Naive thymus-derived CD8-positive, alpha-beta T cell (primary cell): Measurements from ENCODE around the gene CDKAL1. TPM values are rescaled to one million over a fixed set of nuclear protein-coding genes. Genes with fewer than 3 reads are reported as not detected.
A peak's percentile ranks its signal among the peaks of the same experiment; 100 is the strongest.
"Not testable (repeated sequence)": the region's sequence is repeated elsewhere in the genome, so short reads cannot be mapped to it uniquely, and the experiment has no call there.

Source experiments
- ATAC-seq, 2 donors: fragments of 150-1000 bp; cut with Tn5 transposase in 1 of 2; sonication (Bioruptor Pico), chemical (Tn5 transposase) in 1 of 2; 1 replicate in 1 of 2; 2 replicates in 1 of 2; pipeline ENCODE4 v1.10.0; 2021; ENCODE audit warnings: mild to moderate bottlenecking in 2 of 2, moderate library complexity in 2 of 2
- POLR2A ChIA-PET: fragments of 350-600 bp; sonication (Branson Sonifier 250); formaldehyde crosslinking; loops from one replicate; lab custom pipeline; 2021; ENCODE audit warnings: antibody characterized with exemption; lab: Charles Lee
- DNase-seq, 10 donors: peaks; one replicate each; pipeline versions ENCODE4 v3.0.0 to v3.0.0-alpha.2; 2020 to 2022
- H3K27ac Mint-ChIP-seq, 10 donors: one replicate each; pipeline ENCODE4 v1.8.0; 2020 to 2022; ENCODE audit warnings: mild to moderate bottlenecking in 10 of 10, mixed read lengths in 10 of 10, moderate library complexity in 4 of 10, inconsistent platforms in 1 of 10
- H3K27me3 Mint-ChIP-seq, 5 donors: one replicate each; pipeline ENCODE4 v1.8.0; 2021 to 2022; ENCODE audit warnings: mixed read lengths in 5 of 5
- H3K36me3 Mint-ChIP-seq, 3 donors: one replicate each; pipeline ENCODE4 v1.8.0; 2020 to 2022; ENCODE audit warnings: mixed read lengths in 3 of 3, mild to moderate bottlenecking in 2 of 3, inconsistent platforms in 1 of 3
- H3K4me1 Mint-ChIP-seq, 4 donors: one replicate each; pipeline ENCODE4 v1.8.0; 2021 to 2022; ENCODE audit warnings: mixed read lengths in 4 of 4
- H3K4me3 Mint-ChIP-seq, 10 donors: one replicate each; pipeline ENCODE4 v1.8.0; 2020 to 2022; ENCODE audit warnings: mild to moderate bottlenecking in 10 of 10, mixed read lengths in 10 of 10, moderate library complexity in 6 of 10, inconsistent platforms in 1 of 10
- H3K9me3 Mint-ChIP-seq, 9 donors: one replicate each; pipeline ENCODE4 v1.8.0; 2020 to 2022; ENCODE audit warnings: mixed read lengths in 9 of 9, mild to moderate bottlenecking in 3 of 9, inconsistent platforms in 1 of 9, moderate library complexity in 1 of 9
- polyA plus RNA-seq, 3 donors: library from polyadenylated mRNA; unstranded; fragments of 300-500 nt; fragmentation: Illumina TruSeq; gene quantifications; one replicate each; pipeline ENCODE4 v1.2.3, GENCODE V29; 2021
- total RNA-seq, 8 experiments: library from RNA in 2 of 8; stranded (reverse) in 2 of 8; gene quantifications; one replicate each; pipeline ENCODE4 v1.2.3 and lab custom pipeline; 2021 to 2026

The CDKAL1 gene
- total and polyA plus RNA-seq, 5 experiments from 2014 or later, result 21.5 to 36.7 (median 29.1) TPM

GRCh38 chr6:20577173-20577688 lies 43.0 kb downstream of the CDKAL1 start:
- Mint-ChIP-seq H3K36me3 (peaks cover 0 to 59% (median 10%) of the 10 kb centered on the region in 3 donors), H3K27me3 (no peaks in the 10 kb centered on the region), H3K9me3 (no peaks in the 10 kb centered on the region), H3K27ac (no peak overlapping the region), H3K4me1 (peaks cover 0 to 14% (median 5%) of the 10 kb centered on the region in 4 donors), H3K4me3 (no peak overlapping the region)
- POLR2A ChIA-PET, result interaction anchor here (1.2 kb wide), 1 partner anchor 13 kb away, joined by 3 read pairs; no protein-coding TSS in a partner anchor
- DNase-seq (no peak), ATAC-seq (no peak)

GRCh38 chr6:20581070-20581469 lies 46.8 kb downstream of the CDKAL1 start:
- POLR2A ChIA-PET, result no interaction called here
- peaks cover 9 to 74% (median 18%) of the 10 kb centered on the region in 3 donors for H3K36me3 Mint-ChIP-seq

GRCh38 chr6:20582586-20583443 lies 48.6 kb downstream of the CDKAL1 start:
- no peaks in the 10 kb centered on the region for H3K27me3 Mint-ChIP-seq
- peak overlapping the region in 2 of 10 donors; percentile 16 to 17 for H3K27ac Mint-ChIP-seq
- H3K9me3 Mint-ChIP-seq, result no peaks in the 10 kb centered on the region
- H3K4me3 Mint-ChIP-seq, result no peak overlapping the region
- DNase-seq (no peak), ATAC-seq (no peak)
- POLR2A ChIA-PET, result no interaction called here
- peaks cover 0 to 14% (median 10%) of the 10 kb centered on the region in 4 donors for H3K4me1 Mint-ChIP-seq
- peaks cover 9 to 62% (median 18%) of the 10 kb centered on the region in 3 donors for H3K36me3 Mint-ChIP-seq

More at GRCh38 chr6:20581070-20581469, 46.8 kb downstream of the CDKAL1 start:
- no peak overlapping the region for H3K4me3 Mint-ChIP-seq
- no peak overlapping the region for H3K27ac Mint-ChIP-seq
- no peaks in the 10 kb centered on the region for H3K27me3 Mint-ChIP-seq
- H3K4me1 Mint-ChIP-seq, result peaks cover 0 to 14% (median 11%) of the 10 kb centered on the region in 4 donors
- DNase-seq, result no peak
- no peak for ATAC-seq
- no peaks in the 10 kb centered on the region for H3K9me3 Mint-ChIP-seq

GRCh38 chr6:20583444-20583800 lies 49.2 kb downstream of the CDKAL1 start:
- peaks cover 4 to 15% (median 12%) of the 10 kb centered on the region in 4 donors for H3K4me1 Mint-ChIP-seq
- no peak overlapping the region for H3K4me3 Mint-ChIP-seq
- H3K27me3 Mint-ChIP-seq, result no peaks in the 10 kb centered on the region
- no peak for ATAC-seq
- no peaks in the 10 kb centered on the region for H3K9me3 Mint-ChIP-seq
- peak overlapping the region in 2 of 10 donors; percentile 16 to 17 for H3K27ac Mint-ChIP-seq
- H3K36me3 Mint-ChIP-seq, result peaks cover 9 to 56% (median 15%) of the 10 kb centered on the region in 3 donors
- POLR2A ChIA-PET, result no interaction called here
- DNase-seq, result no peak

- H3K36me3 Mint-ChIP-seq, result peaks cover 9 to 48% (median 10%) of the 10 kb centered on the region in 3 donors
- H3K4me3 Mint-ChIP-seq, result no peak overlapping the region
- H3K4me1 Mint-ChIP-seq, result peaks cover 10 to 18% (median 12%) of the 10 kb centered on the region in 4 donors
- H3K9me3 Mint-ChIP-seq, result no peaks in the 10 kb centered on the region
- H3K27ac Mint-ChIP-seq, result peak overlapping the region in 2 of 10 donors; percentile 31 to 58
- DNase-seq, result no peak
- POLR2A ChIA-PET, result no interaction called here
- H3K27me3 Mint-ChIP-seq, result no peaks in the 10 kb centered on the region
- ATAC-seq, result no peak
Measured at GRCh38 chr6:20584100-20584731, 50.0 kb downstream of the CDKAL1 start.

GRCh38 chr6:20589266-20589665 lies 55.0 kb downstream of the CDKAL1 start:
- H3K4me3 Mint-ChIP-seq, result peak overlapping the region in 3 of 10 donors; percentile 18 to 29 (median 23)
- peak overlapping the region in 3 of 10 donors; percentile 22 to 53 (median 26) for H3K27ac Mint-ChIP-seq
- H3K27me3 Mint-ChIP-seq, result no peaks in the 10 kb centered on the region
- DNase-seq (peak in 1 of 10 donors; percentile 6), ATAC-seq (no peak)
- H3K4me1 Mint-ChIP-seq, result peaks cover 19 to 27% (median 20%) of the 10 kb centered on the region in 4 donors
- H3K36me3 Mint-ChIP-seq, result peaks cover 19 to 64% (median 47%) of the 10 kb centered on the region in 3 donors
- peaks cover 0 to 11% (median 5%) of the 10 kb centered on the region in 9 donors for H3K9me3 Mint-ChIP-seq
- POLR2A ChIA-PET, result no interaction called here

GRCh38 chr6:20590476-20590875 lies 56.2 kb downstream of the CDKAL1 start:
- H3K27ac Mint-ChIP-seq, DNase-seq, H3K27me3 Mint-ChIP-seq, H3K4me3 Mint-ChIP-seq, ATAC-seq, POLR2A ChIA-PET: not testable (repeated sequence)
- Mint-ChIP-seq H3K36me3 (peaks cover 25 to 65% (median 56%) of the 10 kb centered on the region in 3 donors), H3K9me3 (peaks cover 0 to 24% (median 5%) of the 10 kb centered on the region in 9 donors), H3K4me1 (peaks cover 18 to 26% (median 19%) of the 10 kb centered on the region in 4 donors)

- Mint-ChIP-seq H3K9me3 (peaks cover 0 to 27% (median 5%) of the 10 kb centered on the region in 9 donors), H3K4me1 (peaks cover 6 to 20% (median 11%) of the 10 kb centered on the region in 4 donors), H3K36me3 (peaks cover 20 to 84% (median 63%) of the 10 kb centered on the region in 3 donors)
- H3K4me3 Mint-ChIP-seq, POLR2A ChIA-PET, ATAC-seq, H3K27me3 Mint-ChIP-seq, DNase-seq, H3K27ac Mint-ChIP-seq: not testable (repeated sequence)
Measured at GRCh38 chr6:20594299-20594853, 60.1 kb downstream of the CDKAL1 start.

GRCh38 chr6:20599302-20600051 lies 65.2 kb downstream of the CDKAL1 start:
- DNase-seq, result no peak
- Mint-ChIP-seq H3K27me3 (no peaks in the 10 kb centered on the region), H3K9me3 (peaks cover 0 to 13% (median 0%) of the 10 kb centered on the region in 9 donors), H3K4me3 (no peak overlapping the region), H3K4me1 (peaks cover 0 to 10% (median 6%) of the 10 kb centered on the region in 4 donors), H3K36me3 (peaks cover 14 to 73% (median 45%) of the 10 kb centered on the region in 3 donors), H3K27ac (no peak overlapping the region)
- no peak for ATAC-seq
- POLR2A ChIA-PET, result no interaction called here

- Mint-ChIP-seq H3K36me3 (peaks cover 7 to 65% (median 40%) of the 10 kb centered on the region in 3 donors), H3K4me1 (peaks cover 0 to 15% (median 5%) of the 10 kb centered on the region in 4 donors), H3K27me3 (no peaks in the 10 kb centered on the region), H3K9me3 (no peaks in the 10 kb centered on the region), H3K4me3 (no peak overlapping the region), H3K27ac (no peak overlapping the region)
- POLR2A ChIA-PET, result no interaction called here
- ATAC-seq (no peak), DNase-seq (no peak)
Measured at GRCh38 chr6:20600831-20601230, 66.6 kb downstream of the CDKAL1 start.

GRCh38 chr6:20604159-20604558 lies 69.9 kb downstream of the CDKAL1 start:
- Mint-ChIP-seq H3K27ac (no peak overlapping the region), H3K4me3 (no peak overlapping the region), H3K4me1 (peaks cover 0 to 21% (median 6%) of the 10 kb centered on the region in 4 donors), H3K27me3 (no peaks in the 10 kb centered on the region), H3K9me3 (no peaks in the 10 kb centered on the region), H3K36me3 (peaks cover 7 to 46% (median 38%) of the 10 kb centered on the region in 3 donors)
- POLR2A ChIA-PET, result no interaction called here
- DNase-seq (no peak), ATAC-seq (no peak)

GRCh38 chr6:20605061-20605460 lies 70.8 kb downstream of the CDKAL1 start:
- H3K27me3 Mint-ChIP-seq, result no peaks in the 10 kb centered on the region
- no peak for DNase-seq
- POLR2A ChIA-PET, result no interaction called here
- H3K36me3 Mint-ChIP-seq, result peaks cover 7 to 45% (median 44%) of the 10 kb centered on the region in 3 donors
- no peak for ATAC-seq
- peaks cover 0 to 21% (median 6%) of the 10 kb centered on the region in 4 donors for H3K4me1 Mint-ChIP-seq
- peak overlapping the region in 1 of 10 donors; percentile 21 for H3K27ac Mint-ChIP-seq
- H3K9me3 Mint-ChIP-seq, result peaks cover 0 to 4% (median 0%) of the 10 kb centered on the region in 9 donors
- H3K4me3 Mint-ChIP-seq, result no peak overlapping the region
